HepG2 (cell line): ENCODE measurements around the gene ACAP2.

Source experiments
- ATF2 ChIP-seq: sonication (generic); formaldehyde crosslinking; IDR thresholded peaks from 2 replicates; pipeline ENCODE4 v1.4.0; 2020; ENCODE audit warnings: missing genetic modification reagents
- CTCF ChIP-seq: sonication (generic); formaldehyde crosslinking; IDR thresholded peaks from 2 replicates; pipeline ENCODE4 v1.5.0; 2020; ENCODE audit warnings: mild to moderate bottlenecking, missing genetic modification reagents, moderate library complexity
- MAX ChIP-seq: IDR thresholded peaks from 2 replicates; pipeline ENCODE4 v1.6.1; 2012; ENCODE audit warnings: inconsistent platforms
- PHF8 ChIP-seq: sonication (generic); formaldehyde crosslinking; IDR thresholded peaks from 2 replicates; pipeline ENCODE4 v1.5.0; 2020; ENCODE audit warnings: missing genetic modification reagents
- ZNF672 ChIP-seq: sonication (generic); formaldehyde crosslinking; IDR thresholded peaks from 2 replicates; pipeline ENCODE4 v1.8.1; 2022; ENCODE audit warnings: missing genetic modification reagents

- TF ChIP-seq ZNF672 (CRISPR knock-in tag) (no peak), PHF8 (CRISPR knock-in tag) (no peak), ATF2 (CRISPR knock-in tag) (no peak), MAX (no peak), CTCF (CRISPR knock-in tag) (no peak)
Measured at GRCh38 chr3:195475614-195476013, 32.8 kb upstream of the ACAP2 start.
